Measurements from ENCODE around the gene MKRN2OS. TPM values are rescaled to one million over a fixed set of nuclear protein-coding genes. Genes with fewer than 3 reads are reported as not detected.

The MKRN2OS gene, protein sequence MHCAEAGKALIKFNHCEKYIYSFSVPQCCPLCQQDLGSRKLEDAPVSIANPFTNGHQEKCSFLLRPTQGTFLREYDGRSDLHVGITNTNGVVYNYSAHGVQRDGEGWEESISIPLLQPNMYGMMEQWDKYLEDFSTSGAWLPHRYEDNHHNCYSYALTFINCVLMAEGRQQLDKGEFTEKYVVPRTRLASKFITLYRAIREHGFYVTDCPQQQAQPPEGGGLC
- not detected in 2 replicates for total RNA-seq

- intact Hi-C loops (cut with micrococcal nuclease), result no loop called here
- Mint-ChIP-seq H3K27ac (no peak within 1 kb of the TSS), H3K9me3 (no peaks in the 10 kb centered on the region), H3K27me3 (ENCODE audit: low read depth) (peaks cover 6% of the 10 kb centered on the region), H3K36me3 (ENCODE audit: low read depth) (no peaks in the 10 kb centered on the region), H3K4me3 (ENCODE audit: low read depth) (no peak within 1 kb of the TSS), H3K4me1 (ENCODE audit: low read depth) (no peaks in the 10 kb centered on the region)
- DNase-seq (ENCODE audit: low spot score), result no peak
Observed at GRCh38 chr3:12545473-12545791, at the start of gene MKRN2OS. Gene MKRN2OS, minus strand, starts transcription at chr3:12545499. Its CDS starts 35 bp downstream, at chr3:12545464.

DNA sequence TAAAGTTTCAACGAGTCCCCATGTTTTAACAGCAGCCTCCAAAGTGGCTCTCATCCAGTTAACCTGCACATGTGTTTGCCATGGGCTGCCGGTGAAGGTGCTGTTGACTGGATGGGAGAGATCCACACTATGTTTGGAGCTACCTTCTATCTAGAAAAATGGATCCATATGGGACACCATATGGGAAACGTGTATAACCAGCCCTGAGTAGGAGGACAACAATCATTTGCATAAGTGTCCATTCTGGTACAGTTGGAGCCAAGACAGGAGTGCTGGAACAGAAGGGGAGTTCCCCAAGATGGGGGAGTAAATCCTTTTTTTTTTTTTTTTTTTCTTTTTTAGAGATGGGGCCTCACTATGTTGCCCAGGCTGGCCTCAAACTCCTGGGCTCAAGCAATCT, 48.2 kb upstream of the MKRN2OS start:
- H3K27ac Mint-ChIP-seq, result peak overlapping the region; percentile 56
- H3K9me3 Mint-ChIP-seq, result no peaks in the 10 kb centered on the region
- intact Hi-C loops (cut with micrococcal nuclease), result no loop called here
- no peaks in the 10 kb centered on the region for H3K27me3 Mint-ChIP-seq (ENCODE audit: low read depth)
- H3K4me1 Mint-ChIP-seq (ENCODE audit: low read depth), result peaks cover 3% of the 10 kb centered on the region
- DNase-seq (ENCODE audit: low spot score), result no peak
- no peak overlapping the region for H3K4me3 Mint-ChIP-seq (ENCODE audit: low read depth)
- peaks cover 77% of the 10 kb centered on the region for H3K36me3 Mint-ChIP-seq (ENCODE audit: low read depth)

DNA sequence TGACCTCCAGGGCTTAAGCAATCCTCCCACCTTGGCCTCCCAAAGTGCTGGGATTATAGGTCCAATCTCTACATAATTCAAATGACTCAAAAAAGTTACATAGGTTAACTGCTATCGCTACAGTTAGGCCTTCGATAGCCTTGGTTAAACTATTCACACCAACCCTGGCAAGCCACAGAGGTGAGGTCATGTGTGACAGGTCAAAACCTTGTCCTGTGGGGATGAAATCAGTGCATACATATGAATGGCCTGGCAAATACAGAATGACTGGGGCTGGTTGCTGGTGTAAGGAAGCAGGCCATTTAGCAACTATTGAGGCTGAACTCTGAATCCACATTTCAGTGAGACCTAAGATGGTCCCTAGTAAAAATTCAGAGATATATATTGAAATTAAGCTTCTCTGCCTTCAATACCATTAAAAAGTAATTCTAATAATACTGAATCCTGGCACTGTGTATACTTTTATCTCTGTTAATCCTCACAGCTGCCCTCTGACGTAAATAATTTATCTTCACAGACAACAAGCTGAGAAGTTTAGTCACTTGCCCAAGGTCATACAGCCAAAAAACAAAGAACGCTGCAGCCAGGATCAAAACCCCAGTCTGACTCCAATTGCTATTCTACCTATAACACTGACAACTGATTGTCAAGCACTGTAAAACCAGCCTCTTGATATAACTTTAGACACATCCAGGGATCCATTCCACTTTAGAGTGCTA, 46.9 kb upstream of the MKRN2OS start:
- Mint-ChIP-seq H3K4me1 (ENCODE audit: low read depth) (peaks cover 3% of the 10 kb centered on the region), H3K36me3 (ENCODE audit: low read depth) (peaks cover 70% of the 10 kb centered on the region), H3K9me3 (no peaks in the 10 kb centered on the region), H3K27ac (no peak overlapping the region), H3K4me3 (ENCODE audit: low read depth) (no peak overlapping the region), H3K27me3 (ENCODE audit: low read depth) (no peaks in the 10 kb centered on the region)
- intact Hi-C loops (cut with micrococcal nuclease), result no loop called here
- DNase-seq (ENCODE audit: low spot score), result no peak

DNA sequence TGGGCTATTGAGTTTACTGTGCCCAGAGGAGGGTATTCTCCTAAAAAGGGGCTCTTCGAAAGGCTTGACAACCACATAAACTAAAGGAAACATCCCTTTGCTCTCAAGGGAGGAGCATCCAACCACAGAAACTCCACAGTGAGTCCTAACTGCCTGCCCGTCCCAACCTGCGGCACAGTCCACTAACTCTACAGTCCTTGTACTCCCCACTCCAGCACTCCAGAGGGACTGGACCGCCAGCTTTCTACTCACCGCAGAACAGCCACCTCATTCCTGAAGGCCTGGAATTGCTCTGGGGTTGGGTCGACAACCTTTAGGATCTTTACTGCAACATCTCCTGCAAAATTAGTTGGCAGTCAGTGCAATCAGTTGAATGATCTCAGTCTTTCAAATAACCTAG, 46.2 kb upstream of the MKRN2OS start:
- no peak overlapping the region for H3K27ac Mint-ChIP-seq
- intact Hi-C loops (cut with micrococcal nuclease), result no loop called here
- no peaks in the 10 kb centered on the region for H3K27me3 Mint-ChIP-seq (ENCODE audit: low read depth)
- DNase-seq (ENCODE audit: low spot score), result no peak
- no peak overlapping the region for H3K4me3 Mint-ChIP-seq (ENCODE audit: low read depth)
- H3K36me3 Mint-ChIP-seq (ENCODE audit: low read depth), result peaks cover 69% of the 10 kb centered on the region
- H3K9me3 Mint-ChIP-seq, result no peaks in the 10 kb centered on the region
- peaks cover 3% of the 10 kb centered on the region for H3K4me1 Mint-ChIP-seq (ENCODE audit: low read depth)

DNA sequence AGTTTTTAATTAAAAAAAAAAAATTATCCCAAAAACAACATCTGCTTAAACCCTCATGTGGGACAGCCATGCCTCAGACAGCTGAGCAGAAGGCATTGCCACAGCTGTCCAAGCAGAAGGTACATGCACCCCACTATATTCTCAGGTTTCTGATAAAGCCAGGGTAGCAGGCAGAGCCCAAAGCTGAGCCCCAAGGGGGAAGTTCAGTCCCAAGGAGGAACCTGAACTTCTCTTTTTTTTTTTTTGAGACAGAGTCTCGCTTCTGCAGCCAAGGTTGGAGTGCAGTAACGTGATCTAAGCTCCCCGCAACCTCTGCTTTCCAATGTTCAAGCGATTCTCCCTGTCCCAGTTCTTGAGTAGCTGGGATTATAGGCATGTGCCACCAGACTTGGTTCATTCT, 44.8 kb upstream of the MKRN2OS start:
- Mint-ChIP-seq H3K4me3 (ENCODE audit: low read depth) (no peak overlapping the region), H3K27ac (no peak overlapping the region), H3K4me1 (ENCODE audit: low read depth) (peaks cover 3% of the 10 kb centered on the region), H3K27me3 (ENCODE audit: low read depth) (no peaks in the 10 kb centered on the region), H3K36me3 (ENCODE audit: low read depth) (peaks cover 67% of the 10 kb centered on the region), H3K9me3 (no peaks in the 10 kb centered on the region)
- no peak for DNase-seq (ENCODE audit: low spot score)
- intact Hi-C loops (cut with micrococcal nuclease), result no loop called here

DNA sequence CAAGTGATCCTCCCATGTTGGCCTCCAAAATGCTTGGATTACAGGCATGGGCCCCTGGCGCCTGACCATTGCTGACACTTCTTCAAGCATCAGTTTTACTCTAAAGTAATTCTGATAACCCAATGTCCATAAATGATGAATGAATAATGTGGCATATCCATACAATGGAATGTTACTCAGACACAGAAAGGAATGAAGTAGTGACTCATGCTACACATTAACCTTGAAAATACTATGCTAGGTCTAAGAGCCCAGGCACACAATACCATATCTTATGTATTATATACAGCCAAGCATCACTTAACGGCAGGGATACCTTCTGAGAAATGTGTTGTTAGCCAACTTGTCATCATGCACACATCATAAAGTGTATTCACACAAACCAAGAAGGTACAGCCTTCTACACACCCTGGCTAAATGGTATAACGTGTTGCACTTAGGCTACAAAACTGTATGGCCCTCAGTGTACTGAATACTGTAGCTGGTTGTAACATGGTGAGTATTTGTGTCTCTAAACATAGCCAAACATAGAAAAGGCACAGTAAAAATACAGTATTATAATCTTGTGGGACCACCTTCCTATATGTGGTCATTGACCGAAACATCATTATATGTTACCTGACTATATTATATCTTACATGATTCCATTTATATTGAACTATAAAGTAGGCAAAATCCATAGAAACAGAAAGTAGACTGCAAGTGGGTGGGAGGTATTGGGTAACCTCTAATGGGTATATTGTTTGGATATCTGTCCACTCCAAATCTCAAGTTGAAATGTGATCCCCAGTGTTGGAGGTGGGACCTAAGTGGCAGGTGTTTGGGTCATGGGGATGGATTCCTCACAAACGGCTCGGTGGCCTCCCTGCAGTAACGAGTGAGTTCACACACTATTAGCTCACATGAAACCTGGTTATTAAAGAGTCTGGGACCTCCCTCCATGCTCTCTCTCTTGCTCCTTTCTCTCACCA, 43.0 kb upstream of the MKRN2OS start:
- Mint-ChIP-seq H3K9me3 (no peaks in the 10 kb centered on the region), H3K27ac (no peak overlapping the region), H3K27me3 (ENCODE audit: low read depth) (no peaks in the 10 kb centered on the region), H3K4me1 (ENCODE audit: low read depth) (no peaks in the 10 kb centered on the region), H3K36me3 (ENCODE audit: low read depth) (peaks cover 67% of the 10 kb centered on the region), H3K4me3 (ENCODE audit: low read depth) (no peak overlapping the region)
- DNase-seq (ENCODE audit: low spot score), result no peak
- intact Hi-C loops (cut with micrococcal nuclease), result no loop called here

DNA sequence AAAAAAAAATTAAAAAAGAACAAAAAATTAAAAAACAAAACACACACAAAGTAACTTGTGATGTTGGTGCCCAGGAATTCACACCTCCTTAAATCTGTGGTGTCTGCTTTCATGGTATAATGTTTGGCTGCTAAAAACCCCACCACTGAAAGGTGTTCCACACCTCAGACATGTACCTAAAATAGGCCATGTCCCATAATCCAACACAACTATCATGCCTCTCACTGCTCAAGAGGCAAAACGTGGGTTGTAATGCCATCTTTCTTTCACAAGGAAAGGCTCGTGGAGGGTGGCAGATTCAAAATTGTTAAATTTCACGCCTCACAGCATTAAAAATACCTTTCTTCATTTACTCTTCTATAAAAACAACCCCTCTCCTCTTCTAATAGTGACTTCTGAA, 41.1 kb upstream of the MKRN2OS start:
- no peak for DNase-seq (ENCODE audit: low spot score)
- no peak overlapping the region for H3K27ac Mint-ChIP-seq
- no peaks in the 10 kb centered on the region for H3K9me3 Mint-ChIP-seq
- no peaks in the 10 kb centered on the region for H3K4me1 Mint-ChIP-seq (ENCODE audit: low read depth)
- peaks cover 68% of the 10 kb centered on the region for H3K36me3 Mint-ChIP-seq (ENCODE audit: low read depth)
- H3K27me3 Mint-ChIP-seq (ENCODE audit: low read depth), result no peaks in the 10 kb centered on the region
- H3K4me3 Mint-ChIP-seq (ENCODE audit: low read depth), result no peak overlapping the region
- intact Hi-C loops (cut with micrococcal nuclease), result no loop called here

DNA sequence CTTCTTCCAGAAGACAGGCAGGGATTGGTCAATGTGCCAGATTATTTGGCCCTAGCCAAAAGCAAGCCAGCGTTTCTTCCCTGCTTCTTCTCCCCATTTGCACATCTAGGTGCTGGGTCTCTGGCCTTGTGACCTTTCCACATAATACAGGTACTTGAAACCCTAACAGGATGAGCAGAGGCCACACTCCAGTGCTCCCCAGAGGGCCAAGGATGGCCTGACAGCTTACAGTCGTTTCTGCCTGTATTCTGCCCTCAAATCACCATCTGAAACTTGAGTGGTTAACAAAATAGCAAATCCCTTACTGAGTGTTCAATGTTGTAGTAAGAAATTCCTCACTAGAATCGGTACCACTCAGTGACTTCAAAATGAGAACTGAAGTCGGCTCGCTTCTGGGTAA, 40.7 kb upstream of the MKRN2OS start:
- Mint-ChIP-seq H3K4me1 (ENCODE audit: low read depth) (no peaks in the 10 kb centered on the region), H3K36me3 (ENCODE audit: low read depth) (peaks cover 66% of the 10 kb centered on the region), H3K27me3 (ENCODE audit: low read depth) (no peaks in the 10 kb centered on the region), H3K4me3 (ENCODE audit: low read depth) (no peak overlapping the region), H3K9me3 (no peaks in the 10 kb centered on the region), H3K27ac (no peak overlapping the region)
- intact Hi-C loops (cut with micrococcal nuclease), result no loop called here
- DNase-seq (ENCODE audit: low spot score), result no peak

DNA sequence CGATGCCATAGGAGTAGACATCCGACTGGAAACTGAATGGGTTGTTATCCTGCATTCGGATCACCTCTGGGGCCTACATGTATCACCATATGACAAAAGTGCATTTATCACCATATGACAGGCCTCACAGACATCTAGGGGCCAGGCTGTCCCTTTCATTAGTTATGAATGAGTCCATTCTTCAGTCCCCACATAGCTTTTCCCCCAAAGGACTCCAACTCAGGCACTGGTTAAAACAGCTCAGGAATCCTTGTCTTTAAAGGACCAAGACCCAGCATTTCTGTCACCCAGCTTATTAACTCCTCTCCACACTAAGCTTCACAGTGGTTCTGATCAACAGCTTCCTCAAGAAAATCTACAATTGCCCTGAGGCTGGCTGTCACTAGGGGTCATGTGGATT, 39.9 kb upstream of the MKRN2OS start:
- Mint-ChIP-seq H3K36me3 (ENCODE audit: low read depth) (peaks cover 62% of the 10 kb centered on the region), H3K27ac (no peak overlapping the region)

DNA sequence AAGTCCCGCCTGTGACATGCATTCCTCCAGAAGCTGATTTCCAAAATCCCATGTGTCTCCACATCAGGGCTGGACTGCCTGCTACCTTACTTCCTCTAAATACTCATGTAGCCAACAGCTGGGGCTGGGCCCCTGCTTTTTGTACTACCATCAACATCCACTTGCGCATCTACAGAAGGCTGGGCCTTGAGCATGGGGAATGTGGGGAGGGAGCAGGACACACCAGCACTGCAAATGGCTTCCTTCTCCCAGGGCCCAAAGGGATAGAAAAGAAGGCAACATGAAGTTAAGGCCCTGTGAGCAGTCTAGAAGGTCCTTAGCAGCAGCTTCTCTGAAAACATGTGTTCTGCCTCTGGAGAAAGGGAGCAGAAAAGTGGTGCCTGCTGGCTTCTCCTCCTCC, 38.8 kb upstream of the MKRN2OS start:
- Mint-ChIP-seq H3K27ac (no peak overlapping the region), H3K9me3 (no peaks in the 10 kb centered on the region), H3K4me1 (ENCODE audit: low read depth) (no peaks in the 10 kb centered on the region)

More for the DNA sequence above, 39.9 kb upstream of the MKRN2OS start:
- intact Hi-C loops (cut with micrococcal nuclease), result no loop called here
- no peaks in the 10 kb centered on the region for H3K27me3 Mint-ChIP-seq (ENCODE audit: low read depth)
- H3K9me3 Mint-ChIP-seq, result no peaks in the 10 kb centered on the region
- no peaks in the 10 kb centered on the region for H3K4me1 Mint-ChIP-seq (ENCODE audit: low read depth)
- no peak overlapping the region for H3K4me3 Mint-ChIP-seq (ENCODE audit: low read depth)
- no peak for DNase-seq (ENCODE audit: low spot score)

DNA sequence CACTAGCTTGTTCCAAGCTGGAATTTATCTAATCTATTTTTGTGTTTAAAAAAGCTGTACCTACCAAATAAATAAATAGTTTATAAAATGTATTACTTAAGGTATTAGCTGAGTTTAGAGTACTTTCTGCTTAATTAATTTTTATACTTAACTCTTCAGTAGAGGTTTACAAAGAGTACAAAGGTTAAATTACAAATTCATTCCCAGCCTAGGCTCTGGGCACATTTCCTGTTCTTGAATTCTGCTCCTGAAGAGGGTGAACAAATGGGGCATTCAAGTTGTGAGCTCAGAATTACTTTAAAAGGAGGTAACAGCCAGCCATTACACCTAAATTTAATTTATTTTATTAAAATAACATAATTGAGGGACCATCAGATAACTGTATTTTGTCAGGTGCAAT, 38.0 kb upstream of the MKRN2OS start:
- Mint-ChIP-seq H3K4me1 (ENCODE audit: low read depth) (peaks cover 3% of the 10 kb centered on the region), H3K9me3 (no peaks in the 10 kb centered on the region), H3K27ac (no peak overlapping the region), H3K27me3 (ENCODE audit: low read depth) (no peaks in the 10 kb centered on the region), H3K36me3 (ENCODE audit: low read depth) (peaks cover 68% of the 10 kb centered on the region), H3K4me3 (ENCODE audit: low read depth) (no peak overlapping the region)
- intact Hi-C loops (cut with micrococcal nuclease), result no loop called here
- DNase-seq (ENCODE audit: low spot score), result no peak

More for the DNA sequence above, 38.8 kb upstream of the MKRN2OS start:
- Mint-ChIP-seq H3K4me3 (ENCODE audit: low read depth) (no peak overlapping the region), H3K36me3 (ENCODE audit: low read depth) (peaks cover 66% of the 10 kb centered on the region), H3K27me3 (ENCODE audit: low read depth) (no peaks in the 10 kb centered on the region)
- intact Hi-C loops (cut with micrococcal nuclease), result no loop called here
- no peak for DNase-seq (ENCODE audit: low spot score)

DNA sequence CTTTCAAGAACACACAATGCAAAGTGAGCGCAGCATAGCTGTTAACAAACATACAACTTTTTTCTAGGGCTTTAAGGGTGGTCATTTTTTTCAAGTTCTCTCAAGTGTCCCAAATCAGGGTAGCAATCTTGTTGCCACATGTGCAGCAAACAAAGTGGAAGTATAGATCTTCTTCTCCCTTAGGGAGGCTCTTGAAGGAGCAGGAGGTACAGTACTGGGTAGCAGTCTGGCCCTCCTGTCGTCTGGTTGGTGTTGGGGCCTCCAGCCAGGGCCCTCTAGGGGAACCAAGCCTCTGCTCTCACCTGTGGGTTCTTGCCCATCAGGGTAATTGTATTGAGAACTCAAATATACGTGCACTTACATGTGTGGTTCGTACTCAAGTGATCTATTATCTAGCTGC, 37.4 kb upstream of the MKRN2OS start:
- no peak overlapping the region for H3K27ac Mint-ChIP-seq
- H3K9me3 Mint-ChIP-seq, result no peaks in the 10 kb centered on the region
- peaks cover 3% of the 10 kb centered on the region for H3K4me1 Mint-ChIP-seq (ENCODE audit: low read depth)
- peaks cover 68% of the 10 kb centered on the region for H3K36me3 Mint-ChIP-seq (ENCODE audit: low read depth)
- H3K4me3 Mint-ChIP-seq (ENCODE audit: low read depth), result no peak overlapping the region
- intact Hi-C loops (cut with micrococcal nuclease), result no loop called here
- H3K27me3 Mint-ChIP-seq (ENCODE audit: low read depth), result no peaks in the 10 kb centered on the region
- no peak for DNase-seq (ENCODE audit: low spot score)

- peaks cover 74% of the 10 kb centered on the region for H3K36me3 Mint-ChIP-seq (ENCODE audit: low read depth)
- H3K9me3 Mint-ChIP-seq, result no peaks in the 10 kb centered on the region
- peak overlapping the region; percentile 14 for H3K27ac Mint-ChIP-seq
Observed at GRCh38 chr3:12579905-12580304, 34.6 kb upstream of the MKRN2OS start.

More at GRCh38 chr3:12579905-12580304, 34.6 kb upstream of the MKRN2OS start:
- no peak for DNase-seq (ENCODE audit: low spot score)
- intact Hi-C loops (cut with micrococcal nuclease), result no loop called here
- no peak overlapping the region for H3K4me3 Mint-ChIP-seq (ENCODE audit: low read depth)
- no peaks in the 10 kb centered on the region for H3K27me3 Mint-ChIP-seq (ENCODE audit: low read depth)
- H3K4me1 Mint-ChIP-seq (ENCODE audit: low read depth), result peaks cover 3% of the 10 kb centered on the region

All from activated T-helper 2 cell treated with anti-CD3 and anti-CD28 coated beads, Interferon-gamma antibody, Interleukin-2, Interleukin-4, amounts not matched to agents 10 μg/mL and 5 μg/mL and 100 μg/mL, durations not matched to agents 14 hours and 24 hours and 36 hours (primary cell).